PFSK-1 (cell line): ENCODE measurements around the gene UNC45A.

Experiments used
- FOXP2 ChIP-seq: optimal IDR thresholded peaks from 2 replicates; pipeline ENCODE3; 2011; ENCODE audit warnings: borderline replicate concordance, control low read depth, inconsistent platforms; ENCODE audit not compliant: insufficient read depth; ENCODE audit errors: extremely low read length, extremely low read depth
- POLR2AphosphoS5 ChIP-seq: IDR thresholded peaks from 2 replicates; pipeline ENCODE4 v1.6.1; 2012; ENCODE audit warnings: low read depth, mild to moderate bottlenecking, control low read depth, low read length, moderate library complexity
- SIN3A ChIP-seq: IDR thresholded peaks from 2 replicates; pipeline ENCODE4 v1.6.1; 2012; ENCODE audit warnings: mild to moderate bottlenecking, low read length, moderate library complexity, borderline replicate concordance; ENCODE audit not compliant: insufficient read depth
- TAF1 ChIP-seq: IDR thresholded peaks from 2 replicates; pipeline ENCODE4 v1.6.1; 2012; ENCODE audit warnings: low read length, control low read depth, borderline replicate concordance; ENCODE audit not compliant: insufficient read depth
- TF ChIP-seq, protein P1 (sequence below), 2 experiments: IDR thresholded peaks; 2 replicates each; pipeline versions ENCODE4 v1.6.1 to v1.8.0; 2011 to 2012; ENCODE audit warnings: low read depth in 2 of 2, low read length in 2 of 2, control low read depth in 1 of 2, inconsistent platforms in 1 of 2, mild to moderate bottlenecking in 1 of 2, moderate library complexity in 1 of 2; ENCODE audit not compliant: insufficient read depth in 1 of 2

DNA sequence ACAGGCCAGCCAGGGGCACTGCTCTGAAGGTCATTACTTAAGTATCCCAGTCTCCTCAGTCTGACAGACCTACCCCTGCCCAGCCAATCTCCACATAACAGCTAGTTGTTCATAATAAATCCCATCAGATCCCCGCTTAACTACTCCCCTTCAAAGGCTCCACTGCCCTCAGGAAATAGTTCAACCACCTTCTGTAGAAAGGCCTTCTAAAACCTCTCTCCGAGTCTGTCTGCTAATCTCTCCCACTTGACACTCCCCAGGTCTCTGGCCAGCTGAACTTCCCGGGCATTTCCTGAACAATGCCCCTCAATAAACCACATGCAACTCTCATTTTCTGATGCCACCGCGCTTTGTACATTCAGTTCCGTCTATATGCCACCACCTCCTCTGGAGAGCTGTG, 53.2 kb downstream of the UNC45A start:
- TF ChIP-seq POLR2AphosphoS5: no peak; the same call in 1 of the 2 replicates
- TF ChIP-seq, protein P1, sequence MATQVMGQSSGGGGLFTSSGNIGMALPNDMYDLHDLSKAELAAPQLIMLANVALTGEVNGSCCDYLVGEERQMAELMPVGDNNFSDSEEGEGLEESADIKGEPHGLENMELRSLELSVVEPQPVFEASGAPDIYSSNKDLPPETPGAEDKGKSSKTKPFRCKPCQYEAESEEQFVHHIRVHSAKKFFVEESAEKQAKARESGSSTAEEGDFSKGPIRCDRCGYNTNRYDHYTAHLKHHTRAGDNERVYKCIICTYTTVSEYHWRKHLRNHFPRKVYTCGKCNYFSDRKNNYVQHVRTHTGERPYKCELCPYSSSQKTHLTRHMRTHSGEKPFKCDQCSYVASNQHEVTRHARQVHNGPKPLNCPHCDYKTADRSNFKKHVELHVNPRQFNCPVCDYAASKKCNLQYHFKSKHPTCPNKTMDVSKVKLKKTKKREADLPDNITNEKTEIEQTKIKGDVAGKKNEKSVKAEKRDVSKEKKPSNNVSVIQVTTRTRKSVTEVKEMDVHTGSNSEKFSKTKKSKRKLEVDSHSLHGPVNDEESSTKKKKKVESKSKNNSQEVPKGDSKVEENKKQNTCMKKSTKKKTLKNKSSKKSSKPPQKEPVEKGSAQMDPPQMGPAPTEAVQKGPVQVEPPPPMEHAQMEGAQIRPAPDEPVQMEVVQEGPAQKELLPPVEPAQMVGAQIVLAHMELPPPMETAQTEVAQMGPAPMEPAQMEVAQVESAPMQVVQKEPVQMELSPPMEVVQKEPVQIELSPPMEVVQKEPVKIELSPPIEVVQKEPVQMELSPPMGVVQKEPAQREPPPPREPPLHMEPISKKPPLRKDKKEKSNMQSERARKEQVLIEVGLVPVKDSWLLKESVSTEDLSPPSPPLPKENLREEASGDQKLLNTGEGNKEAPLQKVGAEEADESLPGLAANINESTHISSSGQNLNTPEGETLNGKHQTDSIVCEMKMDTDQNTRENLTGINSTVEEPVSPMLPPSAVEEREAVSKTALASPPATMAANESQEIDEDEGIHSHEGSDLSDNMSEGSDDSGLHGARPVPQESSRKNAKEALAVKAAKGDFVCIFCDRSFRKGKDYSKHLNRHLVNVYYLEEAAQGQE (IDR thresholded peaks at IDR 0.05; ENCODE audit: insufficient read depth in 1 of 2, low read depth in 2 of 2, low read length in 2 of 2): no peak
- no peak for TF ChIP-seq SIN3A
- no peak for TF ChIP-seq TAF1
- no peak for TF ChIP-seq FOXP2
